ENCODE data around the gene CYP24A1. TPM values are rescaled to one million over a fixed set of nuclear protein-coding genes. Genes with fewer than 3 reads are reported as not detected.

Gene CYP24A1
- total RNA-seq, 1 donor from 2014 or later, result 23.6 TPM

- TF ChIP-seq, protein P1, sequence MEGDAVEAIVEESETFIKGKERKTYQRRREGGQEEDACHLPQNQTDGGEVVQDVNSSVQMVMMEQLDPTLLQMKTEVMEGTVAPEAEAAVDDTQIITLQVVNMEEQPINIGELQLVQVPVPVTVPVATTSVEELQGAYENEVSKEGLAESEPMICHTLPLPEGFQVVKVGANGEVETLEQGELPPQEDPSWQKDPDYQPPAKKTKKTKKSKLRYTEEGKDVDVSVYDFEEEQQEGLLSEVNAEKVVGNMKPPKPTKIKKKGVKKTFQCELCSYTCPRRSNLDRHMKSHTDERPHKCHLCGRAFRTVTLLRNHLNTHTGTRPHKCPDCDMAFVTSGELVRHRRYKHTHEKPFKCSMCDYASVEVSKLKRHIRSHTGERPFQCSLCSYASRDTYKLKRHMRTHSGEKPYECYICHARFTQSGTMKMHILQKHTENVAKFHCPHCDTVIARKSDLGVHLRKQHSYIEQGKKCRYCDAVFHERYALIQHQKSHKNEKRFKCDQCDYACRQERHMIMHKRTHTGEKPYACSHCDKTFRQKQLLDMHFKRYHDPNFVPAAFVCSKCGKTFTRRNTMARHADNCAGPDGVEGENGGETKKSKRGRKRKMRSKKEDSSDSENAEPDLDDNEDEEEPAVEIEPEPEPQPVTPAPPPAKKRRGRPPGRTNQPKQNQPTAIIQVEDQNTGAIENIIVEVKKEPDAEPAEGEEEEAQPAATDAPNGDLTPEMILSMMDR (IDR thresholded peaks at IDR 0.05; ENCODE audit: unreplicated experiment), result no peak
- peaks cover 12% of the 10 kb centered on the region for H3K4me1 Mint-ChIP-seq
- H3K4me3 Mint-ChIP-seq, result no peak overlapping the region
- H3K27ac Mint-ChIP-seq, result no peak overlapping the region
- no peaks in the 10 kb centered on the region for H3K36me3 Mint-ChIP-seq
- DNase-seq (ENCODE audit: low spot score in 2 of 2, unreplicated experiment in 2 of 2), result no peak
- peaks cover 2% of the 10 kb centered on the region for H3K27me3 Mint-ChIP-seq (ENCODE audit: low read depth)
- no peaks in the 10 kb centered on the region for H3K9me3 Mint-ChIP-seq
Observed at GRCh38 chr20:54153041-54153327, 20.8 kb downstream of the CYP24A1 start.

- no peaks in the 10 kb centered on the region for H3K9me3 Mint-ChIP-seq
- TF ChIP-seq, protein P1 (IDR thresholded peaks at IDR 0.05; ENCODE audit: unreplicated experiment), result no peak
- peaks cover 2% of the 10 kb centered on the region for H3K27me3 Mint-ChIP-seq (ENCODE audit: low read depth)
- DNase-seq (ENCODE audit: low spot score in 2 of 2, unreplicated experiment in 2 of 2), result no peak
- no peaks in the 10 kb centered on the region for H3K36me3 Mint-ChIP-seq
- H3K4me1 Mint-ChIP-seq, result peaks cover 12% of the 10 kb centered on the region
- no peak overlapping the region for H3K27ac Mint-ChIP-seq
- H3K4me3 Mint-ChIP-seq, result no peak overlapping the region
Observed at GRCh38 chr20:54152227-54153040, 21.4 kb downstream of the CYP24A1 start.

DNA sequence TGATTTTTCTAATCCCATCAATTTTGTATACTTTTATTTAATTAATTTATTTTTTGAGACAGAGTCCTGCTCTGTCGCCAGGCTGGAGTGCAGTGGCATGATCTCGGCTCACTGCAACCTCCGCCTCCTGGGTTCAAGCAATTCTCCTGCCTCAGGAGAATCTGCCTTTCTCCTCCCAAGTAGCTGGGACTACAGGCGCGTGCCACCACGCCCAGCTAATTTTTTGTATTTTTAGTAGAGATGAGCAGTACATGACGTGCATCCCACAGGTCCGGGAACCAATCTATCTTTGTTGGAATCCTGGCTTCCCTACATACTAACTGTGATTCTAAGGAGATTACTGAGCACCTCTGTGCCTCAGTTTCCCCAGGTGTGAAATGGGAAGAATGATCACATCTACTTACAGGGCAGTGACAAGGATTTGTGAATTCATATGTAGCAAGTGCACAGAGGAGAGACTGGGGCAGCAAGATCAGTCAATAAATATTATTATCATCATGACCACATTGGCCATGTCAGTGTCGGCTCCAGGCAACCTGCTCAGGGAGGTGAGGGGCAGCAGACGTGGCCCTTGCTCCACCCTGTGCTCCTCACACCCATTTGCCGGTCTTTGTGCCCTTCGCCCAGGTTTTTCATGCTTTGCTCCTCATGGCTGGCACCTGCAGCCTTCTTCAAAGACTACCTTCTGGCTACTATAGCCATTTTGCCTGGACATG is 22.1 kb downstream of the CYP24A1 start:
- no peaks in the 10 kb centered on the region for H3K9me3 Mint-ChIP-seq
- H3K27ac Mint-ChIP-seq, result no peak overlapping the region
- H3K4me1 Mint-ChIP-seq, result peaks cover 12% of the 10 kb centered on the region
- no peaks in the 10 kb centered on the region for H3K36me3 Mint-ChIP-seq
- TF ChIP-seq, protein P1 (IDR thresholded peaks at IDR 0.05; ENCODE audit: unreplicated experiment), result no peak
- H3K27me3 Mint-ChIP-seq (ENCODE audit: low read depth), result no peaks in the 10 kb centered on the region
- H3K4me3 Mint-ChIP-seq, result no peak overlapping the region
- no peak for DNase-seq (ENCODE audit: low spot score in 2 of 2, unreplicated experiment in 2 of 2)

- H3K9me3 Mint-ChIP-seq, result no peaks in the 10 kb centered on the region
- no peaks in the 10 kb centered on the region for H3K27me3 Mint-ChIP-seq (ENCODE audit: low read depth)
- DNase-seq (ENCODE audit: low spot score in 2 of 2, unreplicated experiment in 2 of 2), result no peak
- TF ChIP-seq, protein P1 (IDR thresholded peaks at IDR 0.05; ENCODE audit: unreplicated experiment), result no peak
- no peak overlapping the region for H3K4me3 Mint-ChIP-seq
- H3K4me1 Mint-ChIP-seq, result peaks cover 12% of the 10 kb centered on the region
- H3K36me3 Mint-ChIP-seq, result no peaks in the 10 kb centered on the region
- H3K27ac Mint-ChIP-seq, result no peak overlapping the region
Observed at GRCh38 chr20:54151075-54151439, 22.7 kb downstream of the CYP24A1 start.

DNA sequence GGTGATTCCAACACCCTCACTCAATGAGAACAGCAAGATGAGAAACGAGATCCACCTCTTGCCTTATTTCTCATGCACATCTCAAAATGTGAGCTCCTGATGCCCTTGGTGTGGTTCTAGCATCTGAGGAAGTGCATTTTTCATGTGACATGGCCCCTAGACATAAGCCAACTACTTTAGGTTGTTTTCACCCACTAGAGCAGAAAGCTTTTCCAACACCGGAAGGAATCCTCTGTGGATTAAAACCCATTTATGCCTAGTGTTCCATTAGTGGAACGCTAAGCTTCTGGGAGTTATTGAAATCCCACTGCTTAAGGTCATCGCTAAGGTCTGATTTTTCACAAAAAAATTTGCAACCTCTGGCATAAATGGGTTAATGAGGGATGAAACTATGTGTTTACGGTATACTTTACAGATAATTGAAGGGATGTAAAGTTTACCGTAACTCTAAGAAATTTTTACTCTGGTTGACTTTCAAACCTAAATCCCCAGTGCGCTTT is 24.0 kb downstream of the CYP24A1 start:
- no peak overlapping the region for H3K27ac Mint-ChIP-seq
- H3K36me3 Mint-ChIP-seq, result no peaks in the 10 kb centered on the region
- no peaks in the 10 kb centered on the region for H3K27me3 Mint-ChIP-seq (ENCODE audit: low read depth)
- TF ChIP-seq, protein P1 (IDR thresholded peaks at IDR 0.05; ENCODE audit: unreplicated experiment), result no peak
- no peak for DNase-seq (ENCODE audit: low spot score in 2 of 2, unreplicated experiment in 2 of 2)
- no peaks in the 10 kb centered on the region for H3K9me3 Mint-ChIP-seq
- no peak overlapping the region for H3K4me3 Mint-ChIP-seq
- H3K4me1 Mint-ChIP-seq, result peaks cover 12% of the 10 kb centered on the region
